ENCODE data around the gene ABTB1. TPM values are rescaled to one million over a fixed set of nuclear protein-coding genes. Genes with fewer than 3 reads are reported as not detected.

Gene ABTB1
- total RNA-seq, 1 donor from 2014 or later, result 16.0 TPM

DNA sequence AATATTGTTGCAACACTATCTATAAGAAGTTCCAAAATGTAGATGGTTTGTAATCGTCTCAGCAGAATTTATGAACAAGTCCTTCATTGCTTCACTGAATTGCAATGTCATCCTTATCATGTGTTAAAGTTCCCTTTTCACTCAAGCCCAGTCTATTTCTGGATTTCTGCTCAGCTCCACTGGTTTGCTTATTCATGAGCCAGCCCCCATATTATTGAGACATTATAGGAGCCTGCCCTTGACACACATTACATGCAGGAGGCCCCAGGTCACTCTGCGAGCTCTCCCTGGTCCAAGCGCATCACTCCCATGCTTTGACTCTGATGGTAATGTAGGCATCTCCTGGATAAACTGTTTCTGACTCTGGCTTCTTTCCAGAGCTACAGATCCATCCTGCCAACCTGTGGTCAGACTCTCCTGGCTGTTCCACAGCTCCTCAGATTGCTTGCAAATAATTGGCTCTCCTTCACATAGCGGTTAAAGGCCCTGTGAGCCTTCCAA lies 56.9 kb downstream of the ABTB1 start:
- DNase-seq (ENCODE audit: low read depth), result no peak
- no peak for TF ChIP-seq CTCF (IDR thresholded peaks at IDR 0.05; ENCODE audit: insufficient read depth, low read length, poor library complexity, severe bottlenecking)
- Histone ChIP-seq H3K27me3 (ENCODE audit: control insufficient read depth, insufficient read depth, low read length) (no peaks in the 10 kb centered on the region), H3K36me3 (ENCODE audit: control insufficient read depth, insufficient read depth, low read length) (no peaks in the 10 kb centered on the region), H3K4me3 (ENCODE audit: low read depth, low read length) (no peak overlapping the region)

- TF ChIP-seq CTCF (IDR thresholded peaks at IDR 0.05; ENCODE audit: insufficient read depth, low read length, poor library complexity, severe bottlenecking), result no peak
- Histone ChIP-seq H3K4me3 (ENCODE audit: low read depth, low read length) (no peak overlapping the region), H3K36me3 (ENCODE audit: control insufficient read depth, insufficient read depth, low read length) (no peaks in the 10 kb centered on the region), H3K27me3 (ENCODE audit: control insufficient read depth, insufficient read depth, low read length) (no peaks in the 10 kb centered on the region)
- no peak for DNase-seq (ENCODE audit: low read depth)
These were observed 57.4 kb downstream of the ABTB1 start for GRCh38 chr3:127730171-127730570.

Other genes starting within 250 kb of the ABTB1 start
- gene TPRA1, start 82.2 kb upstream of the ABTB1 start, total RNA-seq, result 92.3 and 95.2 TPM in 2 replicates
- gene MCM2, start 74.5 kb upstream of the ABTB1 start, total RNA-seq, result 41.8 and 48.6 TPM in 2 replicates
- gene PODXL2, start 43.8 kb upstream of the ABTB1 start, total RNA-seq, result 69.5 and 70.4 TPM in 2 replicates
- 71.8 and 76.3 TPM in 2 replicates for gene MGLL, start 149.6 kb downstream of the ABTB1 start, total RNA-seq
- 0.08 and 0.41 TPM in 2 replicates for gene KBTBD12, start 242.3 kb downstream of the ABTB1 start, total RNA-seq